GM18868 (cell line): Measurements from ENCODE around the gene MGMT.

ENCODE experiments used
- ATAC-seq: cut with Tn5 transposase; IDR thresholded peaks from one replicate; pipeline ENCODE4 v1.9.1; 2021; ENCODE audit warnings: mild to moderate bottlenecking, moderate library complexity; ENCODE audit not compliant: unreplicated experiment

The MGMT gene

GRCh38 chr10:129768437-129769355, 301.7 kb downstream of the MGMT start:
- no peak for ATAC-seq

- ATAC-seq, result no peak
Observed at GRCh38 chr10:129769381-129770116, 302.5 kb downstream of the MGMT start.

- no peak for ATAC-seq
Observed at GRCh38 chr10:129770286-129770685, 303.2 kb downstream of the MGMT start.

- ATAC-seq, result no peak
Observed at GRCh38 chr10:129771024-129771423, 304.0 kb downstream of the MGMT start.

GRCh38 chr10:129771576-129771975, 304.5 kb downstream of the MGMT start:
- ATAC-seq, result no peak

- no peak for ATAC-seq
Observed at GRCh38 chr10:129771991-129772431, 305.0 kb downstream of the MGMT start.

GRCh38 chr10:129772468-129773358, 305.7 kb downstream of the MGMT start:
- no peak for ATAC-seq

GRCh38 chr10:129773359-129773990, 306.4 kb downstream of the MGMT start:
- no peak for ATAC-seq

- ATAC-seq, result no peak
Observed at GRCh38 chr10:129774082-129774735, 307.2 kb downstream of the MGMT start.

- no peak for ATAC-seq
Observed at GRCh38 chr10:129774736-129775401, 307.8 kb downstream of the MGMT start.

- ATAC-seq, result no peak
Observed at GRCh38 chr10:129775681-129776080, 308.6 kb downstream of the MGMT start.

- ATAC-seq, result no peak
Observed at GRCh38 chr10:129777687-129778086, 310.6 kb downstream of the MGMT start.

GRCh38 chr10:129778571-129778970, 311.5 kb downstream of the MGMT start:
- ATAC-seq, result no peak

- no peak for ATAC-seq
Observed at GRCh38 chr10:129779126-129780111, 312.4 kb downstream of the MGMT start.

GRCh38 chr10:129780198-129780597, 313.2 kb downstream of the MGMT start:
- no peak for ATAC-seq

- ATAC-seq, result no peak
Observed at GRCh38 chr10:129780901-129781795, 314.1 kb downstream of the MGMT start.

GRCh38 chr10:129784291-129784690, 317.2 kb downstream of the MGMT start:
- ATAC-seq, result no peak
